SH-SY5Y (cell line): ENCODE measurements around the gene MBOAT2.

Source experiments
- GATA2 ChIP-seq: IDR thresholded peaks from 2 replicates; pipeline ENCODE4 v1.6.1; 2011; ENCODE audit warnings: mild to moderate bottlenecking, low read depth, low read length
- GATA3 ChIP-seq: IDR thresholded peaks from 2 replicates; pipeline ENCODE4 v1.6.1; 2011; ENCODE audit warnings: low read depth, mild to moderate bottlenecking, low read length, moderate library complexity

GRCh38 chr2:9033385-9034168, 30.1 kb upstream of the MBOAT2 start:
- TF ChIP-seq GATA2 (peak; percentile 34; the same call in 1 of the 2 replicates), GATA3 (no peak)
